Lung (tissue), 12 donors: ENCODE data around the gene IST1. TPM values are rescaled to one million over a fixed set of nuclear protein-coding genes. Genes with fewer than 3 reads are reported as not detected.

Experiments used
- ATAC-seq: fragments of 200-7000 bp; cut with Tn5 transposase; one replicate; pipeline ENCODE4 v1.9.1; 2020; ENCODE audit warnings: moderate number of reproducible peaks; ENCODE audit not compliant: insufficient read depth, low FRiP score
- DNase-seq, 3 donors: peaks; one replicate each; pipeline ENCODE4 v3.0.0-alpha.2; 2013 to 2017
- H3K27ac ChIP-seq, 2 donors: one replicate each; pipeline ENCODE4 v1.5.1; 2013; ENCODE audit warnings: mild to moderate bottlenecking in 2 of 2, moderate library complexity in 2 of 2, control low read depth in 1 of 2, inconsistent platforms in 1 of 2, low read depth in 1 of 2, low read length in 1 of 2
- H3K27me3 ChIP-seq, 3 donors: one replicate each; pipeline ENCODE4 v1.5.1; 2013; ENCODE audit warnings: low read length in 2 of 3; ENCODE audit not compliant: control insufficient read depth in 3 of 3, insufficient read depth in 3 of 3
- H3K36me3 ChIP-seq, 4 donors: one replicate each; pipeline ENCODE4 v1.5.1; 2013; ENCODE audit warnings: low read length in 4 of 4, mild to moderate bottlenecking in 1 of 4, moderate library complexity in 1 of 4; ENCODE audit not compliant: control insufficient read depth in 4 of 4, insufficient read depth in 4 of 4
- H3K4me1 ChIP-seq, 5 donors: one replicate each; pipeline ENCODE4 v1.5.1; 2013; ENCODE audit warnings: low read length in 5 of 5, mild to moderate bottlenecking in 2 of 5, moderate library complexity in 1 of 5; ENCODE audit not compliant: control insufficient read depth in 5 of 5, insufficient read depth in 5 of 5
- H3K4me3 ChIP-seq: one replicate; pipeline ENCODE4 v1.5.1; 2013; ENCODE audit warnings: mild to moderate bottlenecking, control low read depth, moderate library complexity
- H3K9ac ChIP-seq, 2 donors: one replicate each; pipeline ENCODE4 v1.5.1; 2013; ENCODE audit warnings: low read length in 2 of 2, control low read depth in 1 of 2; ENCODE audit not compliant: insufficient read depth in 1 of 2
- H3K9me3 ChIP-seq, 4 donors: one replicate each; pipeline ENCODE4 v1.5.1; 2013; ENCODE audit warnings: low read length in 3 of 4, mild to moderate bottlenecking in 1 of 4, moderate library complexity in 1 of 4; ENCODE audit not compliant: control insufficient read depth in 4 of 4, insufficient read depth in 3 of 4
- CTCF ChIP-seq: IDR thresholded peaks from 2 replicates; pipeline ENCODE4 v1.5.1; 2012; ENCODE audit warnings: mild to moderate bottlenecking; ENCODE audit errors: control extremely low read depth, extremely low read depth
- WGBS, 2 donors: extraction: QIAGEN DNeasy Blood & Tissue Kit; methylation state at CpG; one replicate each; pipeline ENCODE4 v1.1.7; 2013; 5-methylcytosine and 5-hydroxymethylcytosine counted together
- polyA plus RNA-seq, 2 donors: library from polyadenylated mRNA; stranded (reverse); fragments of 200-250 nt; gene quantifications; one replicate each; pipeline ENCODE4 v1.2.1, GENCODE V29; 2013
- total RNA-seq, 2 donors: library from RNA; depleted of rRNA in 1 of 2; stranded (reverse); fragments of >200 nt in 1 of 2; gene quantifications; one replicate each; pipeline ENCODE4 v1.2.1, GENCODE V29; 2014 to 2021
- donor health status: control.
- donor health status: control.
- donor health status: Bipolar disorder and iron deficiency.
- donor health status: healthy.
- donor health status: DM: yes; HTN: yes; CAD: no.

Gene IST1
- total and polyA plus RNA-seq, 4 donors = 77.4 to 236 (median 146) TPM

GRCh38 chr16:71847096-71847495 lies 48.2 kb upstream of the IST1 start:
- peaks cover 16 to 32% (median 21%) of the 10 kb centered on the region in 4 donors for H3K36me3 ChIP-seq
- TF ChIP-seq CTCF = no peak
- 57 to 65% methylated on average over 3 of the region's 3 CpGs for WGBS, 2 donors
- ATAC-seq (no peak), DNase-seq (no peak)
- no peaks in the 10 kb centered on the region for H3K27me3 ChIP-seq
- no peak overlapping the region for H3K27ac ChIP-seq
- peak overlapping the region; percentile 92 to 97 for H3K9ac ChIP-seq
- no peak overlapping the region for H3K4me3 ChIP-seq
- peaks cover 0 to 9% (median 6%) of the 10 kb centered on the region in 5 donors for H3K4me1 ChIP-seq
- H3K9me3 ChIP-seq = no peaks in the 10 kb centered on the region

- Histone ChIP-seq H3K27ac (no peak overlapping the region), H3K9me3 (no peaks in the 10 kb centered on the region), H3K9ac (no peak overlapping the region), H3K27me3 (no peaks in the 10 kb centered on the region), H3K4me3 (no peak overlapping the region), H3K4me1 (peaks cover 0 to 9% (median 6%) of the 10 kb centered on the region in 5 donors), H3K36me3 (peaks cover 16 to 38% (median 23%) of the 10 kb centered on the region in 4 donors)
- TF ChIP-seq CTCF = no peak
- DNase-seq (no peak), ATAC-seq (no peak)
- 94 to 97% methylated on average over 6 of the region's 6 CpGs for WGBS, 2 donors
Observed at GRCh38 chr16:71848622-71849021, 46.7 kb upstream of the IST1 start.

GRCh38 chr16:71851746-71852145 lies 43.6 kb upstream of the IST1 start:
- Histone ChIP-seq H3K27ac (no peak overlapping the region), H3K9me3 (no peaks in the 10 kb centered on the region), H3K4me3 (no peak overlapping the region), H3K9ac (no peak overlapping the region), H3K36me3 (peaks cover 16 to 45% (median 32%) of the 10 kb centered on the region in 4 donors), H3K27me3 (no peaks in the 10 kb centered on the region), H3K4me1 (peaks cover 0 to 12% (median 4%) of the 10 kb centered on the region in 5 donors)
- no peak for TF ChIP-seq CTCF
- ATAC-seq = no peak
- 96 to 97% methylated on average over 8 of the region's 8 CpGs for WGBS, 2 donors
- DNase-seq = no peak

- H3K27me3 ChIP-seq = no peaks in the 10 kb centered on the region
- H3K4me1 ChIP-seq = peaks cover 0 to 8% (median under 1%) of the 10 kb centered on the region in 5 donors
- DNase-seq = no peak
- peaks cover 16 to 45% (median 32%) of the 10 kb centered on the region in 4 donors for H3K36me3 ChIP-seq
- H3K9me3 ChIP-seq = no peaks in the 10 kb centered on the region
- ATAC-seq = no peak
- no peak for TF ChIP-seq CTCF
- 83 to 89% methylated on average over 3 of the region's 3 CpGs for WGBS, 2 donors
- H3K4me3 ChIP-seq = no peak overlapping the region
- H3K9ac ChIP-seq = no peak overlapping the region
- H3K27ac ChIP-seq = no peak overlapping the region
Observed at GRCh38 chr16:71852158-71852557, 43.2 kb upstream of the IST1 start.
